IMR-90 (cell line): ENCODE results near the gene MRPL51. TPM values are rescaled to one million over a fixed set of nuclear protein-coding genes. Genes with fewer than 3 reads are reported as not detected.

Experiments used
- ATAC-seq: fragments of 200-7000 bp; cut with Tn5 transposase; 2 replicates; pipeline ENCODE4 v1.9.1; 2020; ENCODE audit warnings: low read depth, mild to moderate bottlenecking, moderate library complexity
- BruUV-seq: library from RNA; stranded (reverse); fragments of 400-500 nt; replicated peaks from 2 replicates; lab custom pipeline; 2021; lab: Mats Ljungman, UMichigan
- CTCF ChIA-PET: fragments of 300-600 bp; formaldehyde crosslinking; extraction: SDS; loops from one replicate; lab custom pipeline; 2021; ENCODE audit warnings: antibody characterized with exemption; lab: Yijun Ruan, JAX
- POLR2A ChIA-PET: fragments of 300-600 bp; sonication (Branson Sonifier 250); formaldehyde crosslinking; loops from one replicate; lab custom pipeline; 2022; ENCODE audit warnings: antibody characterized with exemption; ENCODE audit not compliant: unreplicated experiment; lab: Charles Lee
- DNase-seq: peaks from one replicate; pipeline ENCODE4 v3.0.0; 2013
- H2AFZ ChIP-seq: replicated peaks from 2 replicates; pipeline ENCODE3; 2013; ENCODE audit warnings: low read length, mild to moderate bottlenecking; ENCODE audit not compliant: poor library complexity
- H2AK5ac ChIP-seq: 2 replicates; pipeline ENCODE4 v1.6.1; 2013; ENCODE audit warnings: low read depth, low read length, inconsistent platforms
- H2AK9ac ChIP-seq: replicated peaks from 2 replicates; pipeline ENCODE3; 2013; ENCODE audit warnings: mild to moderate bottlenecking, low read depth, low read length, moderate library complexity; ENCODE audit not compliant: poor library complexity
- H2BK120ac ChIP-seq: 2 replicates; pipeline ENCODE4 v1.6.1; 2013; ENCODE audit warnings: low read depth, low read length, inconsistent platforms
- H2BK15ac ChIP-seq: 3 replicates; pipeline ENCODE4 v1.6.1; 2013; ENCODE audit warnings: low read depth, low read length, inconsistent platforms
- H2BK20ac ChIP-seq: 2 replicates; pipeline ENCODE4 v1.6.1; 2013; ENCODE audit warnings: low read depth, mild to moderate bottlenecking, inconsistent platforms, low read length, moderate library complexity
- H2BK5ac ChIP-seq: 2 replicates; pipeline ENCODE4 v1.6.1; 2013; ENCODE audit warnings: mild to moderate bottlenecking, low read depth, low read length, inconsistent platforms; ENCODE audit not compliant: poor library complexity, severe bottlenecking
- H3K14ac ChIP-seq: replicated peaks from 2 replicates; pipeline ENCODE4 v1.6.1; 2013; ENCODE audit warnings: low read depth, low read length, inconsistent platforms
- H3K18ac ChIP-seq: 2 replicates; pipeline ENCODE4 v1.6.1; 2013; ENCODE audit warnings: low read depth, low read length, control low read depth
- H3K23ac ChIP-seq: 2 replicates; pipeline ENCODE4 v1.6.1; 2013; ENCODE audit warnings: low read depth, low read length, inconsistent platforms
- H3K27ac ChIP-seq: 2 replicates; pipeline ENCODE4 v1.5.1; 2013; ENCODE audit warnings: mild to moderate bottlenecking, control low read depth, low read length; ENCODE audit not compliant: insufficient read depth
- H3K27me3 ChIP-seq: 2 replicates; pipeline ENCODE4 v1.6.1; 2013; ENCODE audit warnings: low read length; ENCODE audit not compliant: control insufficient read depth, insufficient read depth
- H3K36me3 ChIP-seq: 2 replicates; pipeline ENCODE4 v1.6.1; 2013; ENCODE audit warnings: low read length, mixed read lengths; ENCODE audit not compliant: control insufficient read depth, insufficient read depth
- H3K4ac ChIP-seq: 2 replicates; pipeline ENCODE4 v1.6.1; 2013; ENCODE audit warnings: low read depth, low read length, inconsistent platforms
- H3K4me1 ChIP-seq: 2 replicates; pipeline ENCODE4 v1.6.1; 2013; ENCODE audit warnings: low read length, mixed read lengths; ENCODE audit not compliant: control insufficient read depth, insufficient read depth
- H3K4me2 ChIP-seq: 2 replicates; pipeline ENCODE4 v1.6.1; 2013; ENCODE audit warnings: low read depth, mild to moderate bottlenecking, control low read depth, low read length, moderate library complexity
- H3K4me3 ChIP-seq: 2 replicates; pipeline ENCODE4 v1.5.1; 2013; ENCODE audit warnings: low read depth, mild to moderate bottlenecking, control low read depth, low read length, moderate library complexity; ENCODE audit not compliant: insufficient read depth
- H3K56ac ChIP-seq: 2 replicates; pipeline ENCODE4 v1.6.1; 2013; ENCODE audit warnings: low read length, inconsistent platforms; ENCODE audit not compliant: insufficient read depth; ENCODE audit errors: extremely low read depth
- H3K79me1 ChIP-seq, 2 experiments: 2 replicates each; pipeline ENCODE4 v1.6.1; 2013; ENCODE audit warnings: low read length in 2 of 2, inconsistent platforms in 1 of 2, low read depth in 1 of 2
- H3K9ac ChIP-seq: 2 replicates; pipeline ENCODE4 v1.6.1; 2013; ENCODE audit warnings: low read depth, low read length, control low read depth
- H3K9me1 ChIP-seq: 2 replicates; pipeline ENCODE4 v1.6.1; 2013; ENCODE audit warnings: low read length, inconsistent platforms; ENCODE audit not compliant: insufficient read depth
- H3K9me3 ChIP-seq: 2 replicates; pipeline ENCODE4 v1.6.1; 2013; ENCODE audit warnings: low read length; ENCODE audit not compliant: control insufficient read depth, insufficient read depth
- H4K20me1 ChIP-seq: 2 replicates; pipeline ENCODE4 v1.6.1; 2013; ENCODE audit warnings: low read length, inconsistent platforms; ENCODE audit not compliant: insufficient read depth
- H4K5ac ChIP-seq: 2 replicates; pipeline ENCODE4 v1.6.1; 2013; ENCODE audit warnings: mild to moderate bottlenecking, low read depth, low read length, control low read depth
- H4K8ac ChIP-seq, 2 experiments: 2 replicates each; pipeline ENCODE4 v1.6.1; 2013; ENCODE audit warnings: low read depth in 2 of 2, low read length in 2 of 2, control low read depth in 1 of 2, inconsistent platforms in 1 of 2
- H4K91ac ChIP-seq: 2 replicates; pipeline ENCODE4 v1.6.1; 2013; ENCODE audit warnings: low read depth, low read length, inconsistent platforms; ENCODE audit not compliant: insufficient read depth
- BHLHE40 ChIP-seq: fragments of 150-350 bp; IDR thresholded peaks from 2 replicates; pipeline ENCODE4 v1.6.1; 2016; ENCODE audit warnings: mild to moderate bottlenecking, low read depth, low read length
- CHD1 ChIP-seq: IDR thresholded peaks from 2 replicates; pipeline ENCODE4 v1.6.1; 2012; ENCODE audit warnings: low read depth, low read length, improper control_type of control experiment
- POLR2A ChIP-seq: IDR thresholded peaks from 2 replicates; pipeline ENCODE4 v1.6.1; 2012; ENCODE audit warnings: mild to moderate bottlenecking, low read depth, low read length
- RFX5 ChIP-seq: IDR thresholded peaks from 2 replicates; pipeline ENCODE4 v1.8.0; 2012; ENCODE audit warnings: low read depth, mild to moderate bottlenecking, low read length, moderate library complexity
- WGBS, 2 experiments: methylation state at CpG; one replicate each; pipeline versions ENCODE4 v1.1.5 to v1.1.7; 2013; ENCODE audit warnings: missing lambda C conversion rate in 2 of 2; ENCODE audit not compliant: insufficient read length in 1 of 2; ENCODE audit errors: extremely low coverage in 2 of 2; 5-methylcytosine and 5-hydroxymethylcytosine counted together
- dilution Hi-C: fragments of 300-500 bp; cut with HindIII; formaldehyde crosslinking; loops from one replicate; pipeline ENCODE4 v1.14.3; 2018; ENCODE audit warnings: low sequenced_read_pairs; ENCODE audit not compliant: unreplicated experiment
- in situ Hi-C: fragments of 300-500 bp; cut with MboI; formaldehyde crosslinking; loops from 3 replicates; pipeline ENCODE4 v1.14.3; 2019; ENCODE audit warnings: low sequenced_read_pairs, inconsistent platforms, mixed read lengths
- intact Hi-C: fragments of 100-400 bp; cut with micrococcal nuclease; formaldehyde crosslinking; loops from 2 replicates; pipeline ENCODE4 v1.10.0; 2022
- polyA plus RNA-seq, 3 experiments: library from polyadenylated mRNA; depleted of rRNA; stranded (reverse); fragments of >200 nt; gene quantifications; 2 replicates each; pipeline ENCODE4 v1.2.3, GENCODE V29; 2012; ENCODE audit warnings: low replicate concordance in 1 of 3
- total RNA-seq: library from RNA; depleted of rRNA; stranded (reverse); fragments of >200 nt; gene quantifications from 2 replicates; pipeline ENCODE4 v1.2.3, GENCODE V29; 2012

MRPL51 gene
- total and polyA plus RNA-seq, 2 of the 4 experiments (the other 2 are of a cell fraction): 80.1 to 160 TPM

- peak; percentile 90 for TF ChIP-seq CHD1
- TF ChIP-seq RFX5: no peak
These were observed 42.1 kb upstream of the MRPL51 start (continued) for GRCh38 chr12:6534945-6535696.

GRCh38 chr12:6534695-6534944 lies 41.6 kb upstream of the MRPL51 start:
- peaks cover 51% of the 10 kb centered on the region for H3K36me3 ChIP-seq
- H3K9me3 ChIP-seq: no peaks in the 10 kb centered on the region
- BruUV-seq: no TSS peak
- no peak overlapping the region for H2BK15ac ChIP-seq
- peak overlapping the region; percentile 95 for H2AFZ ChIP-seq
- H2BK120ac ChIP-seq: no peak overlapping the region
- TF ChIP-seq BHLHE40 (no peak), POLR2A (peak; percentile 80)
- DNase-seq (no peak), ATAC-seq (peak; percentile 13)
- H3K4me3 ChIP-seq: peak overlapping the region; percentile 66
- peak overlapping the region; percentile 82 for H3K4ac ChIP-seq
- H3K56ac ChIP-seq: peak overlapping the region; percentile 72
- intact Hi-C loops: loop anchor here (1.0 kb wide), 1 partner anchor 111 kb away; no protein-coding TSS in a partner anchor
- peaks cover 12% of the 10 kb centered on the region for H3K4me1 ChIP-seq
- H2BK5ac ChIP-seq: peak overlapping the region; percentile 85
- CTCF ChIA-PET: interaction anchor here (0.6 kb wide), 1 partner anchor 68 kb away, joined by 5 read pairs; no protein-coding TSS in a partner anchor
- H2AK9ac ChIP-seq: peak overlapping the region; percentile 98
- no peaks in the 10 kb centered on the region for H3K9me1 ChIP-seq
- peak overlapping the region; percentile 59; the same call in 1 of the 2 replicates for H4K91ac ChIP-seq
- 0% methylated on average over 6 of the region's 25 CpGs; no CpG with 5 or more reads in 1 of the 2 experiments for WGBS, 2 experiments
- peak overlapping the region; percentile 92 for H3K9ac ChIP-seq
- peak overlapping the region; percentile 93 for H3K27ac ChIP-seq
- POLR2A ChIA-PET: interaction anchor here (0.5 to 2.9 kb wide), 13 partner anchors 13 to 200 kb away, joined by 3 to 48 read pairs (median 4); partner anchors contain the start of gene MRPL51
- peak overlapping the region; percentile 32 to 51; a peak in 1 of 4 replicates for H4K8ac ChIP-seq
- H3K18ac ChIP-seq: peak overlapping the region; percentile 30; the same call in 1 of the 2 replicates
- dilution Hi-C loops: no loop called here
- H3K27me3 ChIP-seq: no peaks in the 10 kb centered on the region
- H2AK5ac ChIP-seq: peak overlapping the region; percentile 90
- no peak overlapping the region for H4K5ac ChIP-seq
- H3K14ac ChIP-seq: peak overlapping the region; percentile 95
- no peak overlapping the region for H2BK20ac ChIP-seq
- H3K79me1 ChIP-seq: peaks cover 2 to 68% of the 10 kb centered on the region in 2 experiments; a peak in 3 of 4 replicates
- peak overlapping the region; percentile 89 for H3K4me2 ChIP-seq
- in situ Hi-C loops: no loop called here
- peak overlapping the region; percentile 92; the same call in 1 of the 2 replicates for H3K23ac ChIP-seq
- peaks cover 53% of the 10 kb centered on the region for H4K20me1 ChIP-seq
